ENCODE data around the gene SH3RF2.
"Not testable (repeated sequence)": the region's sequence is repeated elsewhere in the genome, so short reads cannot be mapped to it uniquely, and the experiment has no call there.

Gene SH3RF2

GRCh38 chr5:145976431-145977155 is 40.2 kb downstream of the SH3RF2 start:
- no peak for FAIRE-seq
- no peak for DNase-seq (ENCODE audit: insufficient read length, low spot score)

GRCh38 chr5:145978171-145978570 is 41.8 kb downstream of the SH3RF2 start:
- FAIRE-seq = no peak
- DNase-seq (ENCODE audit: insufficient read length, low spot score) = no peak

GRCh38 chr5:145978708-145979107 is 42.3 kb downstream of the SH3RF2 start:
- DNase-seq (ENCODE audit: insufficient read length, low spot score) (no peak), FAIRE-seq (no peak)

- DNase-seq (ENCODE audit: insufficient read length, low spot score) (no peak), FAIRE-seq (no peak)
Measured at GRCh38 chr5:145979270-145980223, 43.2 kb downstream of the SH3RF2 start.

GRCh38 chr5:145980259-145980658 is 43.9 kb downstream of the SH3RF2 start:
- no peak for FAIRE-seq
- DNase-seq (ENCODE audit: insufficient read length, low spot score) = no peak

GRCh38 chr5:145980718-145981117 is 44.3 kb downstream of the SH3RF2 start:
- DNase-seq (ENCODE audit: insufficient read length, low spot score) = no peak
- FAIRE-seq = no peak

- FAIRE-seq (no peak), DNase-seq (ENCODE audit: insufficient read length, low spot score) (no peak)
Measured at GRCh38 chr5:145981589-145982571, 45.5 kb downstream of the SH3RF2 start.

GRCh38 chr5:145982572-145983318 is 46.4 kb downstream of the SH3RF2 start:
- FAIRE-seq (no peak), DNase-seq (ENCODE audit: insufficient read length, low spot score) (no peak)

- DNase-seq (ENCODE audit: insufficient read length, low spot score) = no peak
- FAIRE-seq = no peak
Measured at GRCh38 chr5:145983446-145983845, 47.1 kb downstream of the SH3RF2 start.

- no peak for FAIRE-seq
- no peak for DNase-seq (ENCODE audit: insufficient read length, low spot score)
Measured at GRCh38 chr5:145984072-145984471, 47.7 kb downstream of the SH3RF2 start.

GRCh38 chr5:145987856-145988255 is 51.5 kb downstream of the SH3RF2 start:
- DNase-seq (ENCODE audit: insufficient read length, low spot score) (no peak), FAIRE-seq (no peak)

- DNase-seq (ENCODE audit: insufficient read length, low spot score) = no peak
- no peak for FAIRE-seq
Measured at GRCh38 chr5:145988993-145989392, 52.6 kb downstream of the SH3RF2 start.

GRCh38 chr5:145989428-145989827 is 53.0 kb downstream of the SH3RF2 start:
- DNase-seq (ENCODE audit: insufficient read length, low spot score) (no peak), FAIRE-seq (no peak)

- DNase-seq (ENCODE audit: insufficient read length, low spot score) = no peak
- FAIRE-seq = no peak
Measured at GRCh38 chr5:145990170-145990569, 53.8 kb downstream of the SH3RF2 start.

GRCh38 chr5:145991044-145991575 is 54.7 kb downstream of the SH3RF2 start:
- DNase-seq (ENCODE audit: insufficient read length, low spot score) (no peak), FAIRE-seq (no peak)

GRCh38 chr5:145993538-145993937 is 57.2 kb downstream of the SH3RF2 start:
- not testable (repeated sequence) for FAIRE-seq; DNase-seq (ENCODE audit: insufficient read length, low spot score)

GRCh38 chr5:145996135-145996534 is 59.8 kb downstream of the SH3RF2 start:
- no peak for DNase-seq (ENCODE audit: insufficient read length, low spot score)

GRCh38 chr5:145999208-145999607 is 62.8 kb downstream of the SH3RF2 start:
- FAIRE-seq = no peak
- no peak for DNase-seq (ENCODE audit: insufficient read length, low spot score)

More at GRCh38 chr5:145996135-145996534, 59.8 kb downstream of the SH3RF2 start:
- FAIRE-seq = no peak

GRCh38 chr5:146000072-146000471 is 63.7 kb downstream of the SH3RF2 start:
- FAIRE-seq (no peak), DNase-seq (ENCODE audit: insufficient read length, low spot score) (no peak)

Measured in HTR-8/SVneo (cell line).